HG02642 (cell line): ENCODE results near the gene CENPS.
"Not testable (repeated sequence)": the region's sequence is repeated elsewhere in the genome, so short reads cannot be mapped to it uniquely, and the experiment has no call there.

Experiments used
- ATAC-seq: cut with Tn5 transposase; IDR thresholded peaks from one replicate; pipeline ENCODE4 v1.9.1; 2021; ENCODE audit warnings: mild to moderate bottlenecking; ENCODE audit not compliant: unreplicated experiment, poor library complexity

The CENPS gene

DNA sequence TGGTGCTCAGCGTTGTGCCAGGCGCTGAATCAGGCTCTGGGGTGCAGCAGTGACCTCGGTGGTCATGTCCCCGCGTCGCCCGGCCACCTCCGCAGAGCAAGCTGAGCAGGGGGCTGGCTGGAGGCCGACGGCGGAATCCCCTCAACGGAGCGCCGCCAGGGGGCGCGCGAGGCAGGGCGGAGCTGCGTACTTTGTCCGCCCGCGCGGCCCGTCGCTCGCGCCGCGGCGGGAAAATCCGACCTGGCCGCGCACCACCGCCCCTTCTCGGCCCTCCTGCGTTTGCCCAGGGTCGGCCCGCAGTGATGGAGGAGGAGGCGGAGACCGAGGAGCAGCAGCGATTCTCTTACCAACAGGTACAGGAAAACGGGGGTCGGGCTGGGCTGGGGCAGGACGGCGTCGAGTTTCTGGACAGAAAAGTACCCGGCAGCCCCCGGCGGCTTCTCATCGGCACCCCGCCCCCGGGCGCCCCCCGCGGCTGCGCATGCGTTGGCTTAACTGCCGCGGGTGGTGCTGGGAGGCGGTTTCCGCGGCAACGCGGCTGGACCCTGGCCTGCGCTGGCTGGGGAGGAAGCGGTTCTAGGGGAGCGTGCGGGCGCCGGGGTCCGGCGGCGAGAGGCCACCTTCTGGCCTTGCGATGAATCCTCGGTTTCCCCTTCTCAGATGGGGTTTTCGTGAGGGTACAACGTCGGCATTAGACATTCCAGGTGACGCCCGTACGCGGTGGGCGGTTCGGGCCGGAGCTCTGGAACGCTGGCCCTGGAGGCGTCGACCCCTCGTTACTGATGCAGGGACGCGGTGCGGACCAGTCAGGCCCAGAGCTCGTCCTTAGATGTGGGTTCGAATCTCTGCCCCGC is at the start of gene CENPS:
Gene CENPS, plus strand, starts transcription at position 218 of the 854 bp plus-strand sequence. Its CDS starts 85 bp downstream, at position 303.
- peak; percentile 81 for ATAC-seq

GRCh38 chr1:10380594-10381275 is 49.5 kb upstream of the CENPS start:
- no peak for ATAC-seq

- ATAC-seq, result no peak
Measured at GRCh38 chr1:10383630-10384029, 46.6 kb upstream of the CENPS start.

- ATAC-seq, result no peak
Measured at GRCh38 chr1:10384219-10384618, 46.0 kb upstream of the CENPS start.

DNA sequence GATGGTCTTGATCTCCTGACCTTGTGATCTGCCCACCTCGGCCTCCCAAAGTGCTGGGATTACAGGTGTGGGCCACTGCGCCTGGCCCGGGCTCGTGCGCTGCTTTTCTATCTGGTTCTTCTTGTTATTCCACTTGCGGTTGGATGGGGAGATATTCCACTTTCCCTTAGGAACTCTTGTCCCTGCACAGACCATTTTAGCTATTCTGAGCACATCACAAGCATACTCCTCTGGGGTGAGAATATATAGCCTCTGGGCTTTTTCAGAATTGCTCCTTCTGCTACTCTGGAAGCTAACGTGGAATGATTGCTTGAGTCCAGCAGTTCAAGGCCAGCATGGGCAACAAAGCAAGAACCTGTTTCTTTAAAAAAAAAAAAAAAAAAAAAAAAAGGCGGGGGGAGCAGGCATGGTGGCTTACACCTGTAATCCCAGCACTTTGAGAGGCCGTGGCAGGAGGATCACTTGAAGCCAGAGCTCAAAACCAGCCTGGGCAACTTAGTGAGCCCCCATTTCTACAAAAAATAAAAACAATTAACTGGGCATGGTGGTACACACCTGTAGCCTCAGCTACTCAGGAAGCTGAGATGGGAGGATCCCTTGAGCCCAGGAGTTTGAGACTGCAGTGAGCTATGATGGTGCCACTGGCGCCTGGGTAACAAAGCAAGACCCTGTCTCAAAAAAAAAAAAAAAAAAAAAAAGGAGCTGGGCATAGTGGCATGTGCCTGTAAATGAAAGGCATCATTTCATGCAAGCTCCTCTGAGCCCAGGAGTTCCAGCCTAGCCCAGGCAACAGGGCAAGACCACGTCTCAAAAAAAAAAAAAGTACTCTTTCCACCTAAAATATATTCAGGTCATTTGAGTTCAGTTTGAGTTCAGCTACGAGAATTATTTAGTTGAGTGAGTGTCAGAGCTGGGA is 43.2 kb upstream of the CENPS start:
- ATAC-seq, result no peak

DNA sequence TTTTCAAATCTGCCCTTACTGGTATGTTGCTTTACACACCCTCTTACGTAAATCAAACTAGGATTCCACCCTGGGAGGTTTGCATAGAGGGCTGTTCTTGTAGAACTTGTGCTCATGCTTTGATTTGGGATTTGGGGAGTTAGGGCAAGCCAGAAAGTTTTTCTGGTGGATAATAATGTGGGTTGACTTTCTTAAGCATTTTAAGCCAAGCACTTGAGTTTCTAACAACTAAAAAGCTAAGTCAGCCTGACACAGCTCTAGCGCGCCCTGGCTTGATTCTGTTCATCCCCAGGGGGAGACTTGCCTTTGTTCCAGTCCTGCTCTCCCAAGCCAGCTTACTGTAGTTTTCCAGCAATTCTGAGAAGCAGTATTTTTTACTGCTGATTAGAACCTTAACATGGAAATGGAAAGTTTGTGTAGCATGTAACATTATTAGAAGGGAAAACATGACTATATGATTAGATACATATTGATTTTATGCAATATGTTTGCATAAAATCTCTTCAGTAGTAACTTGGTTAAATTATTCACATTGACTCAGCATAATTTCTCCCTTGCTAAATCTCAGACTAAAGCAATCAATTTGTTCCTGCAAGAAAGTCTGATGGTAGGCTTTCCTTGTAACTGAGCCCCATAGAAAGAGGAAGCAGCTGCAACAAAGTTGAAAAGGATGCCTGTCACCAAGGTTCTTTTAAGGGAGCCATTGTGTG is 42.4 kb upstream of the CENPS start:
- ATAC-seq, result no peak

DNA sequence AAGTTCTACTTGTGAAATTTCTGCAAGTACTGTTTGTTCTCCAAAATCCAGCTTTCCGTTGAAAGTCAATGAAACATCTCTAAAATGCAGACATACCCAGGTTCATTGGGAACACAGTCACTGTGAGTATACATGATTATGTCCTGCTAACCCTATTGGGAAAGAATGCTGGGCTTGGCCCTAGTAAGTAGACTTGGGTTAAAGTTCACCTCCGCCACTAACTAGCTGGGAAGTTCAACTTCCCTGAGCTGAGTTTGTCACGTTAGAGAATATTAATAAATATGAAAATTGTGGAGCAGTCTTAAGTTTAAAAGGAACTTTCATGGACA is 41.9 kb upstream of the CENPS start:
- ATAC-seq, result no peak

DNA sequence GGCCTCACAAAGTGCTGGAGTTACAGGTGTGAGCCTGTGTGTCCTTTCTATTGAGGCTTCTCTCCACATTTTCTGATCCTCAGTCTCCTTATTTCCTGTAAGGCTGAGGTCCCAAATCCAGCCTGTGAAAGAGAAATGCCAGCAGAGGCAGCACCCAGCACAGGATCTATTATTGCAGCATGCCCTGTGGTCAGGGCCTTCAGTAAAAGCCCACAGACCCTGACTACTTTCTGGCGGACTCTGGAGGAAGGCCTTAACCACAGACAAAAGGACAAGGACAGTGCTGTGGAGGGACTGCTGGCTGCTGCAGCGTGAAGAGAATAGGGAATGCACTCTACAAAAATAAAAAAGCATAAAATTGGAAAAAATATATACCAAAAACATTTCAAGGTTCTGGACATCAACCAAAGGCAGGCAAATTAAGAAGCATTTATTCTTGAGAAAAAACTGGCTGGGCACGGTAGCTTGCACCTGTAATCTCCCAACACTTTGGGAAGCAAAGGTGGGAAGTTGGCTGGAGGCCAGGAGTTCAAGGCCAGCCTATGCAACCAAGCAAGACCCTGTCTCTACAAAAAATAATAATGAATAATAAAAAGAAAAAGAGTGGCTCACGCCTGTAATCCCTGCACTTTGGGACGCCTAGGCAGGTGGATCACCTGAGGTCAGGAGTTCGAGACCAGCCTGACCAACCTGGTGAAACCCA is 40.8 kb upstream of the CENPS start:
- no peak for ATAC-seq

DNA sequence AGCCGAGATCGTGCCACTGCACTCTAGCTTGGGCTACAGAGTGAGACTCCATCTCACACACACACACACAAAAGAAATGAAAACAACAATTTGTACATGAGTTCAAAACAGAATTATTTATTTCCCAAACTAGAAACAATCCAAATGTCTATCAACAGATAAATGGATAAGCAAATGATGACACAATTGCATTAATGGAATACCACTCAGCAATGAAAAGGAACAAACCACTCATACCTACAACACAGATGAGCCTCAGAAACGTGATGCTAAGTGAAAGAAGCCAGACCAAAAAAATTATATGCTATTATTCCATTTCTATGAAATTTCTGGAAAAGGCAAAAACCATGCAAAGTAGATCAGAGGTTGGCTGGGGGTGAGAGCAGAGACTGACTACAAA is 33.4 kb upstream of the CENPS start:
- ATAC-seq, result no peak

DNA sequence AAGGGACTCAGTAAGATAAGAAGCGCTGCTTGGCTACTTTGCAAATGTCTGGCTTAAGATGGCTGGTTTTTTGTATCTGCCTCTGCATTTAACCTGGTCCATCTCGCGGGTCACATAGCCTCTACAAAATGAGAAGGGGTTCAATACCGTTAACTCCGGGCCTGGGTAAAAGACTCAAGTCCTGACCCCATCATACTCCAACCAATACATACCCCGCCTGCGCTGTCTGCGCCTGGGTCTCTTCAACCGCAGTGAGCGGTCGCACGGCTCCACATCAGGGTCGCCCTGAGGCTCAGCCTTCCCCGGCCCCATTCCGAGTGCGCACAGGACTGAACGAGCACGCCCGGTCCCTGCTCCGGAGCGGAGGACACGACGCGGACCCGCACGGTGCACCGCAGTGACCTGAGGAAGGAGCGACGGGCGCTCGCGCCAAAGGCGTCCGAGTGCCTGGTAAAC is 31.9 kb upstream of the CENPS start:
- ATAC-seq, result no peak

- peak; percentile 94 for ATAC-seq
Measured at GRCh38 chr1:10398734-10399443, 31.3 kb upstream of the CENPS start, which contains the start of gene PGD. PGD (plus strand) TSS chr1:10399064; CDS start chr1:10399118, 54 bp downstream.

GRCh38 chr1:10399444-10399941 is 30.7 kb upstream of the CENPS start:
- no peak for ATAC-seq

DNA sequence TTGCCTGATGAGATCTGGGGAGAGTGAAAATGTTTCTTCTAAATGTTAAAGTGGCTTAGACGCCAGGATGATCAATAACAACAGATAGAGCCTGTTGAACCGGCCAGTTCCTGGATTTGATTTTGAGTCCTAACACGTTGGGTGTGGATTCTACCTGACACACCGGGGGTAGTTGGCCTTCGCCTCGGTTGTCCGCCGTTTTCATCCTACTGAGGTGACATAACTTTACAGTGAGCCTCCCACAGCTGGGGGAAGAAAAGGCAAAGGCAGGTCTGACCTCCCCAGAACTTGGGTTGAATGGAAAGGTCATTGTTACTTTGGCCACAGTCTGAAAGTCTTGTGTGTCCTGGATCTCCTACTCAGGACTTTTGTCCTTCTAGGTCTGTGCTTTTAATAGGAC is 30.2 kb upstream of the CENPS start:
- ATAC-seq, result no peak

DNA sequence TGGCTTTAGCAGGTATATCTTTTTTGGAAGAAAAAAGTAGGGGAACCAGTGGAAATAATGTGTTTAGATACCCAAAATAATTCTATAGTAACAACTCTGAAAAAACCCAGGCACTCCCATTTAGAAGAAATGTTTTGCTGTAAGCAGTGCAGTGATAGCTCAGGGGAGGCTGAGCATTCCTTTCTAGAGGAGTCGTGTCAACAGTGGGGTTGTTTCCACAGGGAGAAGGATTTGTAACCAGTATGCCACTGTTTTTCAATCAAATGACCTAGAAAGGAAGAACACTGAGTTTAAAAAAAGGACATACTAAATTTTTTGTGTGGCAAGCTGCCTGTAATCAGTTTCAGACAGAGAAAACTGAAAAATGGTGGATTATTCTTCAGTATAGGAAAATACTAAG is 29.0 kb upstream of the CENPS start:
- no peak for ATAC-seq

GRCh38 chr1:10402729-10403274 is 27.4 kb upstream of the CENPS start:
- ATAC-seq, result no peak

DNA sequence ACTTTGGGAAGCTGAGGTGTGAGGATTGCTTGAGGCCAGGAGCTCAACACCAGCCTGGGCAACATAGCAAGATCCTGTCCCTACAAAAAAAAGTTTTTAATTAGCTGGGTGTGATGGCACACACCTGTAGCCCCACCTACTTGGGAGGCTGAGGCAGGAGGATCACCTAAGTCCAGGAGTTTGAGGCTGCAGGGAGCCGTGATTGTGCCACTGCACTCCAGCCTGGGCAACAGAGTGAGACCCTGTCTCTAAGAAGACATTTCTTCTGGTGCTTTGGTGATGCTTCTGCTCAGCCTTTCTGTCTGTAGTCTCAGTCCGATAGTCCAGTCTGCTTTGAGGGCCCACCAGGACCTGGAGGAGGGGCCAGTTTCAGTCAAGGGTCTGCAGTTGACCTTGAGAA is 23.0 kb upstream of the CENPS start:
- no peak for ATAC-seq

DNA sequence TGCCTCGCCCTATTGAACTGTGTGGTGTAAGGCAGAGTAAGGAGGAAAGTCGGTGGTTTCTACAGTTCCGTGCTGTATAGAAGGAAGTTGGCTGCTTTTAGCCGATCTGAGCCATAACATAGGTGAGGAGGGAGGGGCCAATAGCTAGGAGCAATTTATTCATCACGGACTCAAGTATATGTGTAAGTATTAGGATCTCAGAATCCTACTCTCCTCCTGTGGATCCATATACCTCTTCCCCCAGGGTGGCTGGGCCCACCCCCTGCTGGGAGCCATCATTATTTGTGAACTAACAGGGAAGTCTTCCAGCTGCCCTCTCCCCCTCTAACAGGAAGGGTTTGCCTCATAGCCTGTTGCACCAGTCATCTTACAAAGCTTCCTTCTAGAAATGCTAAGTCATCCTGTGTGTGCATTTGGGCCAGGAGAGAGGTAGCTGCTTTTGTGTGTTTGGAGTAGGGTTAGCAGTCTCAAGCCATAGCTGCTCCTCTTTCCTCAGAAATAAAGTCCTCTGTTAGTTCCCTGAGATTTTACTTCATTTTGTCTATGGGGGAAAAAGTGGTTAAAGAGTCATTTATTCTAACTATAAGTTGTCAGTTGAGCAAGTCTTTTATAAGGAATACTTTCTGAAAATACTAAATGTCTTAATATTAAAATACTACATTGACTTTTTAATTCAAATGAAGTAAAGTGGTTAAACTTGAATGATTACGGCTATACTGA is 14.9 kb upstream of the CENPS start:
- no peak for ATAC-seq

DNA sequence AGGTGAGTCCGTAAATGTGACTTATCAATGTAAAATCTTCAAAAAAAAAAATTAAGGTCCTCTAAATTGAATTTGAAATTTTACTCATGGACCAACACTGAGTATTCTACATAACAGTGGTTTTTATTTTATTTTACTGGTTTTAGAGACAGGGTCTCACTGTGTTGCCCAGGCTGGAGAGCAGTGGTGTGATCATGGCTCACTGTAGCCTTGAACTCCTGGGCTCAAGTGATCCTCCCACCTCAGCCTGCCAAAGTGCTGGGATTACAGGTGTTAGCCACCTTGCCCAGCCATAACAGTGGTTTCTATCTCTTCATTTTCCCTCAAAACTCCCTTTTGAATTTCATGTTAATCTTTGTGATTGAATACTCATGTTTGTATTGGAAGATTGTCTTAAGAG is 14.3 kb upstream of the CENPS start:
- ATAC-seq, result not testable (repeated sequence)
